Glomerular endothelial cell (primary cell): ENCODE results near the gene ARHGAP6. TPM values are rescaled to one million over a fixed set of nuclear protein-coding genes. Genes with fewer than 3 reads are reported as not detected.
"Not testable (repeated sequence)": the region's sequence is repeated elsewhere in the genome, so short reads cannot be mapped to it uniquely, and the experiment has no call there.

Experiments
- DNase-seq: peaks from one replicate; pipeline ENCODE4 v3.0.0-alpha.2; 2011; ENCODE audit warnings: low read depth, low spot score; ENCODE audit errors: extremely low read depth
- total RNA-seq: library from RNA; depleted of rRNA; stranded (reverse); fragments of >200 nt; gene quantifications from 2 replicates; pipeline ENCODE4 v1.2.3, GENCODE V29; 2015

The ARHGAP6 gene
- total RNA-seq, 1 donor from 2014 or later: 1.7 TPM

GRCh38 chrX:11363825-11364224, 301.9 kb downstream of the ARHGAP6 start:
- not testable (repeated sequence) for DNase-seq

DNA sequence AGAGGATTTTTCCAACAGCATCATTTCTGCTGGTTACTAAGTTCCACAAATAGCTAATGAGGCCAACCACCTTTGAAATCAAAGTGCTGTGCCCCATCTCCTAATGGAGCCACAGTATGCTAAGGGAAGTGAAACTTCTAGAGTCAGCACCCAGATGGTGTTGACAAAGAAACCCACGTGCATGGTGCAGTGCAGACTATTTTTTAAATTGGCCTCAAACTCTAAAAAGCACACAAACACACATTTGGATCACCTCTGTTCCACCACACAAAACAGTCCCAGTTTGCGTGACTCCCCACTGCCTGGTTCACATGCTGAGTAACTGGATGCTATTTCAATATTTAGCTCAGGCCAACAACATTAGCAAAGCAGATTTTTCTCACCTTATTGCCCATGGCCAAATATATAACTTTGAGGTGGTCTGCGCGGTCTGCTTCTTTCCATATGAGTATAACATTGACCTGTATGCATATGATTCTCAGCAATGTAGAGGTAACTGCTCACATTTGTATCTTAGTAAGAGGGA, 302.6 kb downstream of the ARHGAP6 start:
- no peak for DNase-seq

DNA sequence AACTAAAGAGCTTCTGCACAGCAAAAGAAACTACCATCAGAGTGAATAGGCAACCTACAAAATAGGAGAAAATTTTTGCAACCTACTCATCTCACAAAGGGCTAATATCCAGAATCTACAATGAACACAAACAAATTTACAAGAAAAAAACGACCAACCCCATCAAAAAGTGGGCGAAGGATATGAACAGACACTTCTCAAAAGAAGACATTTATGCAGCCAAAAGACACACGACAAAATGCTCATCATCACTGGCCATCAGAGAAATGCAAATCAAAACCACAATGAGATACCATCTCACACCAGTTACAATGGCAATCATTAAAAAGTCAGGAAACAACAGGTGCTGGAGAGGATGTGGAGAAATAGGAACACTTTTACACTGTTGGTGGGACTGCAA, 304.1 kb downstream of the ARHGAP6 start:
- not testable (repeated sequence) for DNase-seq

GRCh38 chrX:11355944-11356343, 309.8 kb downstream of the ARHGAP6 start:
- DNase-seq: not testable (repeated sequence)

- no peak for DNase-seq
Observed at GRCh38 chrX:11355259-11355909, 310.3 kb downstream of the ARHGAP6 start.

DNA sequence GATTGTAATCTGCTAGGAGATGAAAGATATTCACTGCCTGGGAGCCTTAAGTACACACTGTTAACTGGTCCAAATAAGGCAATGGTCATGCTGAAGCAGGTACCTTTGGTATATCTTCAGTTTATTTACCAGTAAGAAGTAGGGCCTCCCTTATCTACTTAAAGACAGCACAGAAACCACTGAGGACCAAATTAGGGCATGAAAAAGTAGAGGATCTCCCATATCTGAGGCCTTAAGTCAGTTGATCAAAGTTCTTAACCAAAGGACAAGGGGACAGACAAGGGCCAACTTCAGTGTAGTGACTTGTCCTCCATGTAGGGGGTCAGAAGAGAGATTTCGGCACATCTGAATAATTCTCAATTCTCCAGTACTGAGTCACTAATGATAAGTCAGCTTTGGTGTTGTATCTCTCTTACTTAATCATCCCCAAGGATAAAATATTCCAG, 313.4 kb downstream of the ARHGAP6 start:
- DNase-seq: no peak

DNA sequence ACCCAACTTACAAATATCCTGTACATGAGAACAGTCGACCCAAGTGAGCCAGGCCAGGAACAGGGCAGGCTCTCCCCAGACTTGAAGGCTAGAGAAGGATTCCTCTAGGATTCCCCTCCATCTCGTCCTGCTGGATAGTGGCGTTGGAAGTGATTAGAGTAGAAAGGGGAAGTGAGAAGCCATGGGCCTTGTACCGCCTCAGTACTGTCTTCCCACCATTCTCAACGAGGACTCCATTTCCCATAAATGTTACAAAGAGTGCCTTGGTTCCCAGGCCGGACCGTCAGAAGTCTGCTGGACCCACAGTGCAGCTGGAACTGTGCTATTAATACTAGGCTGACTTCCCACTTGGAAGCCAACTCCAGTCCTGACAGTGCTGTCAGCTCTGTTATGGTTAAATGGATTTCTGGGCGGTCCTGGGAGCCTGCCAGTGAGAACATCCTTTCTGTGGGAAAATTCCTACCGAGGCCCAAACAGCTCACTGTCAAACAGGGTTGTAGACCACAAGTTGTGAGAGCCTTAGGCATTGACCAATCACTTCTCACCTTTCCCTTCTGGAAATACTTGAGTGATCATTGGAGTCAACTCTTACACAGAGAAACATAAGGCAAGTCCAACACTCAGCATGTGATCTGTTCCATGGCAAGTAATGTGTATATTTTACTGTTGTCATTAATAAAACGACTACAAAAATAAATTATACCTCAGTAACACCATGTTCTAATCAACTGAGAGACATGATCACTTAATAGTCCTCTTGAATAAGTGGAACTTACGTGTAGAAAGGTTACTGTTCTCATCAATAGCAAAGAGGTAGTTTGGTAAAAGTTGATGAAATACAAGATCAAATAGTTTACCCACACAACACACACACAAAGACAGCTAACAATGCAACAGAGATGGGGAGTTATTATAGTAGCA, 314.1 kb downstream of the ARHGAP6 start:
- no peak for DNase-seq

DNA sequence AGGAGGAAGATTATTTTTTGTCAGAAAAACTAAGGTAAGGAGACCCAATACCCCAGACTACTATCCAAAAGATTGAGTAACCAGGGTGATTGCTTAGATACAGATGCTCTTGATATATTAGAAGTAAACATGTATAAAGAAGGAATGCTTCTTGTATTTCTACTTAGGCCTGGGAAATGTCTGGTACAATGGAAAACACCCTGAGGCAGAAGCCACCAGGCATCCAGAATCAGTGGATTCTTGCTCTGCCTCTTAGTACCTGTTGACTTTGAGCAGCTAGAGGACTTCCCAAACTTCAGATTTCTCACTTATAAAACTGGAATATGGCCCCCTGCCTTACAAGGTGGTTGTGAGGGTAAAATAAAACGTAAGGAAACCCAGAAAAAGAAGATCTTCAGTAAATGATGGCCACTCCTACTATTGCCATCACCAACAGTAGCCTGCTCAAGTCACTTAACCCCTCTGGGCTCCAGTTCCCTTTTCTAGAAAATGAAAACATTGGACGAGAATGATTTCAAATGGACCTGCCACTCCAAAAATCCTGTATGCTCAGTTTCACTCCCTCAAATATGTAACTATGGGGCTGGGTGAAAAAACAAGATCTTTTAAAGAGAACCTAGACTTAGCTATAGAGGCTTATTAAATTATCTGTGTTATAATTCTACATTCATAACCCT, 315.9 kb downstream of the ARHGAP6 start:
- no peak for DNase-seq

- no peak for DNase-seq
Observed at GRCh38 chrX:11349020-11349419, 316.7 kb downstream of the ARHGAP6 start.

- DNase-seq: no peak
Observed at GRCh38 chrX:11347300-11347699, 318.4 kb downstream of the ARHGAP6 start.

- DNase-seq: no peak
Observed at GRCh38 chrX:11346121-11346682, 319.5 kb downstream of the ARHGAP6 start.

DNA sequence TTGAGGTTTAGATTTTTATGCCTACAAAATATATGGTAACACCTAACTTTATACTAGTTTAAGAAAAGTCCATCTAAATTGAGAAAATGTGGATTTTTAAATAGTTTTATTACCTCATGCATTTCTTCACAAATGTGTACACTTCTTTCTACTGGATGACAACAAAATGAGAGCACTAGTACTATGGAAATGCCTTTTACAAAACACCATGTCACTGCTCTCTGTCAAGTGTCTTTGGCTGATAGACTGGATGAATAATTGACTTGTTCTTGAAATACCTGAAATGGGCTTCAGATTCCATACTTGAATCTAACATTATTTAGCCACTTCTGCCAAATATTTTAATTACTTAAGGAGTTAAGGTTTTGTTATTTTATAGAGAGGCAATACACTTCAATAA, 323.0 kb downstream of the ARHGAP6 start:
- no peak for DNase-seq

- peak; percentile 77 for DNase-seq
Observed at GRCh38 chrX:11341274-11342201, 324.2 kb downstream of the ARHGAP6 start.

GRCh38 chrX:11337292-11338009, 328.3 kb downstream of the ARHGAP6 start:
- no peak for DNase-seq

DNA sequence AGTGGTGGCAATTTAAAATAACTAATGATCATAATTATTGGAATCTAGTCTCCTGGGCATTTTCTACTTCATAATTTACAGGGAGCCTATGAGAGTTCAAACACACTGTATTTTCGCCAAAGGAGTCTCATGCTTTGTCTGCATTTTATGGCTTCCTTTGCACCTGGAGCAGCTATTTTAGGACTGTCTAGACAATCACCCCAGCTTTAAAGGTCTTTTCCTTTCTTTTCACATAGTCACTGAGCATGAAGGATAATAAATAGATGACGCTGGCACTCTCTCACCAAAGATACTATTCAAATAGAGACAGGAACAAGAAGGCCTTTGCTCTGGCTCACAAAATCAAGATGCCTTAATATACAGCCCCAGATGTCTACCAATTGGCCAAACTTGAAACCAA, 329.5 kb downstream of the ARHGAP6 start:
- DNase-seq: no peak

DNA sequence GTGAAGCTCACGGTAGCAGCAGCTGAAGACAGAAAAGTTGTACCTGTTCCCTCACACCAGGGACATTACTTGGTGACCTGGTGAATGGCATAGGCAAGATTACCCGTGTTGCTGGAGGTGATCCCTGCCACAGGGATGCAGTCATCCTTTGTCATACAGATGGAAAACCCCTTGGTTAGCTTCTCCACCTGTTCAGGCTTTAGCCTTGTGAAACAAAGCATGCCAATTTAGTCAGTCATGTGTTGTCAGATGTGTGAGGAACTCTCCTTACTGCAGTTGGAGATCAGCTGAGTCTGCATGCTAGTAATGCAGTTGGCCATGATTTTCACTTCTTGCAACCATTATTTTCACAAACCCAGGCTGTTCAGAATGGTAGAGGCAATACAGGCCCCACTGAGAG, 331.6 kb downstream of the ARHGAP6 start:
- DNase-seq: no peak

- no peak for DNase-seq
Observed at GRCh38 chrX:11331788-11332187, 333.9 kb downstream of the ARHGAP6 start.

- DNase-seq: no peak
Observed at GRCh38 chrX:11329021-11329420, 336.7 kb downstream of the ARHGAP6 start.

DNA sequence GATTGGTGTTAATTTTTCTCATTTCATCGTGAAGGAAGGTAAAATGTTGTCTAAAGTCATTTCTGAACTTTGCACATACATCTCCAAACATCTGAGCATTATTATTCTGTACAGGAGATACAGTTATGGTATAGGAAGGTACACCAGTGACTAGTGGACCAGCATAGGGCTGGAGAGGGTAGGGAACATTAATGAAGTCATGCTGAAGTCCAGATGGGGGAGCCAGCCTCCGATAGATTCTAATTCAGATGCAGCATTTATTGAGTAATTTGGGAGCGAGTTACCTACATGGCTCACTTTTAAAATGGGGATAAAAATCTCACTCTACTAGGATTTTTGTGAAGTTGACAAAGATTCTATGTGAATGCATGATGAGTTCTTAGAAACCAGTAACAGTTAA, 337.6 kb downstream of the ARHGAP6 start:
- no peak for DNase-seq
